ENCODE results near the gene NGEF.

- TF ChIP-seq POLR2AphosphoS5 (IDR thresholded peaks at IDR 0.05) (no peak), CTCF (IDR thresholded peaks at IDR 0.05) (no peak), POLR2A (IDR thresholded peaks at IDR 0.05) (no peak), EP300 (IDR thresholded peaks at IDR 0.05) (no peak)
These were observed 151.7 kb downstream of the NGEF start for GRCh38 chr2:232861353-232861752.

All from suprapubic skin (tissue), 4 donors.